ENCODE results near the gene CHRNA5. TPM values are rescaled to one million over a fixed set of nuclear protein-coding genes. Genes with fewer than 3 reads are reported as not detected.
"Not testable (repeated sequence)": the region's sequence is repeated elsewhere in the genome, so short reads cannot be mapped to it uniquely, and the experiment has no call there.

Gene CHRNA5
- total and polyA plus RNA-seq, 2 donors = 1.5 to 1.9 TPM

DNA sequence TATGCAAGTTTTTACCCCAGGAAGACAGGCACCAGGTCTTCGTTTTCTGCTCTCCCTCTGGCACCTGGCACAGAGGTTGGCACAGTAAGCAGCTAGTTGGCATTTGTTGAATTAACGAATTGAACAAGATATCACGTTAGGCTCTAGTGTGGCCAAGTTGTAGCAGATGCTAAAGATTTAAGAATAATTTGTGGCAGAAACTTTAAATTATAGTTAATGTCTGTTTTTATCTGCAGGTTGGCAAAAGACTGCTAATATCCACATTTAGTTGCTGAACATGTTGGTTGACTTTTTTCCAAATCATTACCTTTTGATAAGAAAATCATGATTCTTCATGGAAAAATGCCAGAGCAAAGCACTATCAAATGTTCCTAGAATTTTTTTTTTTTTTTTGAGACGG is 8.1 kb downstream of the CHRNA5 start:
- H3K27me3 ChIP-seq (ENCODE audit: control insufficient read depth in 2 of 2, insufficient read depth in 1 of 2, low read length in 1 of 2) = no peaks in the 10 kb centered on the region
- H3K27ac ChIP-seq (ENCODE audit: low read depth in 1 of 2, low read length in 1 of 2) = no peak overlapping the region
- no peak for DNase-seq (ENCODE audit: low read depth in 6 of 9, low spot score in 9 of 9)
- WGBS = 94% methylated on average over 4 of the region's 4 CpGs
- H3K9me3 ChIP-seq (ENCODE audit: control insufficient read depth in 2 of 2, insufficient read depth in 1 of 2, low read length in 1 of 2) = no peaks in the 10 kb centered on the region
- no peaks in the 10 kb centered on the region for H3K4me1 ChIP-seq (ENCODE audit: control insufficient read depth in 2 of 2, insufficient read depth in 2 of 2, low read length in 2 of 2)
- H3K36me3 ChIP-seq (ENCODE audit: control insufficient read depth in 2 of 2, insufficient read depth in 2 of 2, low read length in 1 of 2) = no peaks in the 10 kb centered on the region
- H3K4me3 ChIP-seq (ENCODE audit: low read length in 2 of 2) = no peak overlapping the region

DNA sequence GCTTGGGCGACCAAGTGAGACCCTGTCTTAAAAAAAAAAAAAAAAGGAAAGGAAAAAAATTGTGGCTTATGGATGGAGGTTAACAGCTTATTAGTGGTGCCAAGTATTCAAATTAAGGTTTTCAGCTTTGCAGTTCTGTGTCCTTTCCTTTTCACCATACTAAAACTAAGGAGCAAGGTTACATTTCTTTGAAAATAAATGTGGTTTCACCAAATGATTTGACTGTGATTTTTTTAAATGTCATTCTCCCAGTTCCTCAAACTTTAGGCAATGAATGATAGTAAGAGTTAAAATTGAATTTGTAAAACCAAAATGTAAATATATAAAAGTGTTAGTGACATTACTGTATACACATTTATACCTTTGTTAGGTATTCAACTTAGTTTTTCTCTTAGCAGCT is 9.6 kb downstream of the CHRNA5 start:
- H3K4me3 ChIP-seq (ENCODE audit: low read length in 2 of 2) = no peak overlapping the region
- 100% methylated on average over 1 of the region's 1 CpG for WGBS
- DNase-seq (ENCODE audit: low read depth in 6 of 9, low spot score in 9 of 9) = no peak
- no peaks in the 10 kb centered on the region for H3K4me1 ChIP-seq (ENCODE audit: control insufficient read depth in 2 of 2, insufficient read depth in 2 of 2, low read length in 2 of 2)
- H3K9me3 ChIP-seq (ENCODE audit: control insufficient read depth in 2 of 2, insufficient read depth in 1 of 2, low read length in 1 of 2) = no peaks in the 10 kb centered on the region
- no peaks in the 10 kb centered on the region for H3K36me3 ChIP-seq (ENCODE audit: control insufficient read depth in 2 of 2, insufficient read depth in 2 of 2, low read length in 1 of 2)
- no peak overlapping the region for H3K27ac ChIP-seq (ENCODE audit: low read depth in 1 of 2, low read length in 1 of 2)
- no peaks in the 10 kb centered on the region for H3K27me3 ChIP-seq (ENCODE audit: control insufficient read depth in 2 of 2, insufficient read depth in 1 of 2, low read length in 1 of 2)

DNA sequence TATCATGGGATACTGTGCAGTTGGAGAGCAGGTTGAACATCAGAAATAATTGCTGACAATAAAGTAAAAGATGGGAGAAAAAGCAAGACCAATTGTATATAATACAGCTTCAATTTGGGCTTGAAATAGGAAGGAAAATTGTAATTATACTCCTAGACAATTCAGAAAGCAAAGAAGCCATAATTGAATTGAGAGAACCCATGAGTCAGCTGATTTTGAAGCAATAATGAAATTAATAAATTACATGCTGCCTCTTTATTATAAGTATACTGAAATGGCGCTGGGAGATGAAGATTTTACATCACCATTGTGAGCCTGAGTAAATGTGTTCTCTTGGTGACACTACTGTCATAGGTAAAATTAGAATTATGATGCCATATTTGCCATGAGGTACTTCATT is 32.3 kb downstream of the CHRNA5 start:
- no peak overlapping the region for H3K4me3 ChIP-seq (ENCODE audit: low read length in 2 of 2)
- H3K36me3 ChIP-seq (ENCODE audit: control insufficient read depth in 2 of 2, insufficient read depth in 2 of 2, low read length in 1 of 2) = peaks cover 50 to 63% of the 10 kb centered on the region in 2 donors
- H3K4me1 ChIP-seq (ENCODE audit: control insufficient read depth in 2 of 2, insufficient read depth in 2 of 2, low read length in 2 of 2) = no peaks in the 10 kb centered on the region
- 100% methylated on average over 1 of the region's 1 CpG for WGBS
- H3K27ac ChIP-seq (ENCODE audit: low read depth in 1 of 2, low read length in 1 of 2) = no peak overlapping the region
- no peak for DNase-seq (ENCODE audit: low read depth in 6 of 9, low spot score in 9 of 9)
- no peaks in the 10 kb centered on the region for H3K9me3 ChIP-seq (ENCODE audit: control insufficient read depth in 2 of 2, insufficient read depth in 1 of 2, low read length in 1 of 2)
- no peaks in the 10 kb centered on the region for H3K27me3 ChIP-seq (ENCODE audit: control insufficient read depth in 2 of 2, insufficient read depth in 1 of 2, low read length in 1 of 2)

DNA sequence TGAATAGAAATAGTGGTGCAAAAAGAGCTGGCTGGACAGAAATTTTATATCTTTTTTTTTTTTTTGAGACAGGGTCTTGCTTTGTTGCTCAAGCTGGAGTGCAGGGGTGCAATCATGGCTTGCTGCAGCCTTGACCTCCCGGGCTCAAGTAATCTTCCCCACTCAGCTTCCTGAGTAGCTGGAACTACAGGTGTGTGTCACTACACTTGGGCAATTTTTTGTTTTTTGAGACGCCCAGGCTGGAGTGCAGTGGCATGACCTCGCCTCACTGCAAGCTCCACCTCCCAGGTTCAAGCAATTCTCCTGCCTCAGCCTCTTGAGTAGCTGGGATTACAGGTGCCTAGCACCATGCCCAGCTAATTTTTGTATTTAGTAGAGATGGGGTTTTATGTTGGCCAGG is 33.0 kb downstream of the CHRNA5 start:
- no peaks in the 10 kb centered on the region for H3K4me1 ChIP-seq (ENCODE audit: control insufficient read depth in 2 of 2, insufficient read depth in 2 of 2, low read length in 2 of 2)
- DNase-seq (ENCODE audit: low read depth in 6 of 9, low spot score in 9 of 9) = no peak
- peaks cover 56 to 70% of the 10 kb centered on the region in 2 donors for H3K36me3 ChIP-seq (ENCODE audit: control insufficient read depth in 2 of 2, insufficient read depth in 2 of 2, low read length in 1 of 2)
- no peak overlapping the region for H3K4me3 ChIP-seq (ENCODE audit: low read length in 2 of 2)
- H3K27me3 ChIP-seq (ENCODE audit: control insufficient read depth in 2 of 2, insufficient read depth in 1 of 2, low read length in 1 of 2) = no peaks in the 10 kb centered on the region
- no peak overlapping the region for H3K27ac ChIP-seq (ENCODE audit: low read depth in 1 of 2, low read length in 1 of 2)
- WGBS = 94% methylated on average over 3 of the region's 3 CpGs
- H3K9me3 ChIP-seq (ENCODE audit: control insufficient read depth in 2 of 2, insufficient read depth in 1 of 2, low read length in 1 of 2) = no peaks in the 10 kb centered on the region

DNA sequence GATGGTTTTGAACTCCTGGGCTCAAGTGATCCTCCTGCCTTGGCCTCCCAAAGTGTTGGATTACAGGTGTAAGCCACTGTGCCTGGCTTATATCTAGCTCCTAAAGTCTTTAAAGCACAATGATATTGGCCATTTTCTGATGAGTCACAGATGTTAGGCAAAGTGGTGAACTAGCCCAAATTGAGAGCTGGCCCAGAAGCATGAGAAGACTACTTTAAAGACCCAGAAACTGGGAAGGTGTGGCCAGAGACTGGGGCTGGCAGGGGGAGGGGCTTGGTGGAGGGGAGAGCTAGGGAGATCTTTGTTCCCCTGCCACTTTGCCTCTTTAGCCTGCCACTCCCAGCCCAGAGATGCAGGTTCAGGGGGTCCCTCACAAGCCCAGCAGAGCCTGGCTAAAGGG is 33.9 kb downstream of the CHRNA5 start:
- DNase-seq (ENCODE audit: low read depth in 6 of 9, low spot score in 9 of 9) = no peak
- peaks cover 64 to 75% of the 10 kb centered on the region in 2 donors for H3K36me3 ChIP-seq (ENCODE audit: control insufficient read depth in 2 of 2, insufficient read depth in 2 of 2, low read length in 1 of 2)
- H3K27ac ChIP-seq (ENCODE audit: low read depth in 1 of 2, low read length in 1 of 2) = no peak overlapping the region
- H3K27me3 ChIP-seq (ENCODE audit: control insufficient read depth in 2 of 2, insufficient read depth in 1 of 2, low read length in 1 of 2) = no peaks in the 10 kb centered on the region
- no peaks in the 10 kb centered on the region for H3K4me1 ChIP-seq (ENCODE audit: control insufficient read depth in 2 of 2, insufficient read depth in 2 of 2, low read length in 2 of 2)
- no peaks in the 10 kb centered on the region for H3K9me3 ChIP-seq (ENCODE audit: control insufficient read depth in 2 of 2, insufficient read depth in 1 of 2, low read length in 1 of 2)
- H3K4me3 ChIP-seq (ENCODE audit: low read length in 2 of 2) = no peak overlapping the region

DNA sequence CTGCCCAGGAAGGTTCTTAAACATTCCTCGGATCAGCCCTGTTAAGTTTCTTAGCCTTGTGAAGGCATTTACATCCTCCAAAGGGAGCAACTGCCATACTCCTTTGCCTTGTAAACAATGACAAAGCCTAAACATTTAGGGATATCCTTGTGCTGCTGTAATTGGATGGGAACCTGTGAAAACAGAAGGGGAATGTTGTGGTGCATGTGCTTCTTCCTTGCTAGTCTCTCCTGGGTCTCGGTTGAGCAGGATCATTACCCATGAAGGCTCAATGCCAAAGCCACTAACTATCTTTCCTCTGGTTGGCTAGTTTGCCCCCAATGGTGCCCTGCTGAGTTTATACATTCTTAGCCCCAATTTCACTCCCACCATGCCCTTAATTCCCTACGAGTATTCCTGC is 38.1 kb downstream of the CHRNA5 start:
- Histone ChIP-seq H3K4me1 (ENCODE audit: control insufficient read depth in 2 of 2, insufficient read depth in 2 of 2, low read length in 2 of 2) (no peaks in the 10 kb centered on the region), H3K4me3 (ENCODE audit: low read length in 2 of 2) (no peak overlapping the region), H3K9me3 (ENCODE audit: control insufficient read depth in 2 of 2, insufficient read depth in 1 of 2, low read length in 1 of 2) (no peaks in the 10 kb centered on the region), H3K27me3 (ENCODE audit: control insufficient read depth in 2 of 2, insufficient read depth in 1 of 2, low read length in 1 of 2) (no peaks in the 10 kb centered on the region), H3K36me3 (ENCODE audit: control insufficient read depth in 2 of 2, insufficient read depth in 2 of 2, low read length in 1 of 2) (peaks cover 58 to 74% of the 10 kb centered on the region in 2 donors), H3K27ac (ENCODE audit: low read depth in 1 of 2, low read length in 1 of 2) (no peak overlapping the region)
- DNase-seq (ENCODE audit: low read depth in 6 of 9, low spot score in 9 of 9) = no peak
- 91% methylated on average over 3 of the region's 3 CpGs for WGBS

DNA sequence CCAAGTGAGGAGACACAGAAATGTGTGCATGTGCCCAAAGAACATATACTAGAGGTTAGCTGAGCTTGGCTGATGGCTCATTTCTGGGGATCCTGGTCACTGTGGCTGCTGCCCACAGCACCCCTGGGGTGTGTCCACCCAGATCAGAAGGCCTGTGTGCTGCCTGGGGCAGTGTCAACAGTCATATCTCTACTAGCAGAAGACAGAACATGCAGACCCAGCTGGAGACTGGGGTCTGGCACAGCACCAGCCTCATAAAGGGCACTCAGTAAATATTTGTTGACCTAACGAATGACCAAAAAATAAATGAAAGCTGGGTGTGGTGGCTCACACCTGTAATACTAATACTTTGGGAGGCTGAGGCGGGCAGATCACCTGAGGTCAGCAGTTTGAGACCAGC is 39.1 kb downstream of the CHRNA5 start:
- Histone ChIP-seq H3K36me3 (ENCODE audit: control insufficient read depth in 2 of 2, insufficient read depth in 2 of 2, low read length in 1 of 2) (peaks cover 52 to 66% of the 10 kb centered on the region in 2 donors), H3K4me3 (ENCODE audit: low read length in 2 of 2) (no peak overlapping the region), H3K27me3 (ENCODE audit: control insufficient read depth in 2 of 2, insufficient read depth in 1 of 2, low read length in 1 of 2) (no peaks in the 10 kb centered on the region), H3K4me1 (ENCODE audit: control insufficient read depth in 2 of 2, insufficient read depth in 2 of 2, low read length in 2 of 2) (no peaks in the 10 kb centered on the region), H3K27ac (ENCODE audit: low read depth in 1 of 2, low read length in 1 of 2) (no peak overlapping the region), H3K9me3 (ENCODE audit: control insufficient read depth in 2 of 2, insufficient read depth in 1 of 2, low read length in 1 of 2) (no peaks in the 10 kb centered on the region)
- WGBS = 98% methylated on average over 2 of the region's 2 CpGs
- no peak for DNase-seq (ENCODE audit: low read depth in 6 of 9, low spot score in 9 of 9)

DNA sequence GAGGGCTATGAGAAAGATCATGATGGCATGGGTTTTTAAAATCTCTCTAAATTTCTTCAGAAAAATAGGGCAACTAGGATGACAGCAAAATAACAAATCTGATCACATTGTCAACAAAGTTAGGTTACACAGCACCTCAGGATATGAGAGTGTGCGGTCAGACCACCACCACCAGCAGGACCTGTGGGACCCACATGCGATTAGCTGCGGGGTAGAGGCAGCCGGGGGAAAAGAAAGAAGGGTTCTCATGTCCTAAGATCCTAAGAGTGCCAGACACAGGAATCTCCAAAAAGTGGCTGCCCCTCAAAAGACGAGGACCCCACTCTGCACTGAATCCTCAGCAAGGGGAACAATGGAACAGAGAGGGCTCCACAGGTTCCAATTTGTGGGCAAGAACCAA is 39.9 kb downstream of the CHRNA5 start:
- WGBS = 96% methylated on average over 5 of the region's 5 CpGs
- Histone ChIP-seq H3K4me1 (ENCODE audit: control insufficient read depth in 2 of 2, insufficient read depth in 2 of 2, low read length in 2 of 2) (no peaks in the 10 kb centered on the region), H3K27me3 (ENCODE audit: control insufficient read depth in 2 of 2, insufficient read depth in 1 of 2, low read length in 1 of 2) (no peaks in the 10 kb centered on the region), H3K9me3 (ENCODE audit: control insufficient read depth in 2 of 2, insufficient read depth in 1 of 2, low read length in 1 of 2) (no peaks in the 10 kb centered on the region), H3K4me3 (ENCODE audit: low read length in 2 of 2) (no peak overlapping the region), H3K27ac (ENCODE audit: low read depth in 1 of 2, low read length in 1 of 2) (no peak overlapping the region), H3K36me3 (ENCODE audit: control insufficient read depth in 2 of 2, insufficient read depth in 2 of 2, low read length in 1 of 2) (peaks cover 46 to 58% of the 10 kb centered on the region in 2 donors)
- no peak for DNase-seq (ENCODE audit: low read depth in 6 of 9, low spot score in 9 of 9)

DNA sequence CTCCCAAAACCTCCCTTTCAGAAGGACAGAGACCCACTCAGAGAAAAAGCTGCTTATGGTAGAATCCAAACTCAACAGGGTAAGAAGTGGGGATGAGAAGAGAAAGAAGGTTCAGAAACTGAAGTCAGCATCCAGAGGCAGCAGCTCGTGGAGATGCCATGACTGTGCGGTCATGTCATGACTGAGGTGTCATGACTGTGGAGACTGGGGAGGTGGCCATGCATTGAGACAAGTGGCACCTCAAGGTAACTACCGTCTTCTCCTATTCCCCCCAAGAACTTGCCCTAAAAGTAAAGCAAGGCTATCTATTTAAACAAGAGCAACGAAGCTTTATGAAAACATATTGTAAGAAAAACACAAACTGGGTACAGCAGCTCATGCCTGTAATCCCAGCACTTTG is 40.4 kb downstream of the CHRNA5 start:
- no peak overlapping the region for H3K4me3 ChIP-seq (ENCODE audit: low read length in 2 of 2)

DNA sequence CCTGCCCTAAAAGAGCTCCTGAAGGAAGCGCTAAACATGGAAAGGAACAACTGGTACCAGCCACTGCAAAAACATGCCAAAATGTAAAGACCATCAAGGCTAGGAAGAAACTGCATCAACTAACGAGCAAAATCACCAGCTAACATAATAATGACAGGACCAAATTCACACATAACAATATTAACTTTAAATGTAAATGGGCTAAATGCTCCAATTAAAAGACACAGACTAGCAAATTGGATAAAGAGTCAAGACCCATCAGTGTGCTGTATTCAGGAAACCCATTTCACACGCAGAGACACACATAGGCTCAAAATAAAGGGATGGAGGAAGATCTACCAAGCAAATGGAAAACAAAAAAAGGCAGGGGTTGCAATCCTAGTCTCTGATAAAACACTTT is 44.2 kb downstream of the CHRNA5 start:
- DNase-seq (ENCODE audit: low read depth in 6 of 9, low spot score in 9 of 9); H3K4me1 ChIP-seq (ENCODE audit: control insufficient read depth in 2 of 2, insufficient read depth in 2 of 2, low read length in 2 of 2); H3K9me3 ChIP-seq (ENCODE audit: control insufficient read depth in 2 of 2, insufficient read depth in 1 of 2, low read length in 1 of 2); H3K4me3 ChIP-seq (ENCODE audit: low read length in 2 of 2); H3K27ac ChIP-seq (ENCODE audit: low read depth in 1 of 2, low read length in 1 of 2); H3K27me3 ChIP-seq (ENCODE audit: control insufficient read depth in 2 of 2, insufficient read depth in 1 of 2, low read length in 1 of 2): not testable (repeated sequence)
- H3K36me3 ChIP-seq (ENCODE audit: control insufficient read depth in 2 of 2, insufficient read depth in 2 of 2, low read length in 1 of 2) = peaks cover 11 to 15% of the 10 kb centered on the region in 2 donors
- 94% methylated on average over 2 of the region's 3 CpGs for WGBS

More for the DNA sequence above, 40.4 kb downstream of the CHRNA5 start:
- Histone ChIP-seq H3K4me1 (ENCODE audit: control insufficient read depth in 2 of 2, insufficient read depth in 2 of 2, low read length in 2 of 2) (no peaks in the 10 kb centered on the region), H3K36me3 (ENCODE audit: control insufficient read depth in 2 of 2, insufficient read depth in 2 of 2, low read length in 1 of 2) (peaks cover 41 to 53% of the 10 kb centered on the region in 2 donors), H3K27me3 (ENCODE audit: control insufficient read depth in 2 of 2, insufficient read depth in 1 of 2, low read length in 1 of 2) (no peaks in the 10 kb centered on the region), H3K27ac (ENCODE audit: low read depth in 1 of 2, low read length in 1 of 2) (no peak overlapping the region), H3K9me3 (ENCODE audit: control insufficient read depth in 2 of 2, insufficient read depth in 1 of 2, low read length in 1 of 2) (no peaks in the 10 kb centered on the region)
- DNase-seq (ENCODE audit: low read depth in 6 of 9, low spot score in 9 of 9) = no peak
- WGBS = 95% methylated on average over 4 of the region's 4 CpGs
